GM21360 (cell line): ENCODE results near the gene RHBDL2.
"Not testable (repeated sequence)": the region's sequence is repeated elsewhere in the genome, so short reads cannot be mapped to it uniquely, and the experiment has no call there.

Experiments
- ATAC-seq: cut with Tn5 transposase; IDR thresholded peaks from one replicate; pipeline ENCODE4 v1.9.1; 2021; ENCODE audit warnings: mild to moderate bottlenecking, moderate library complexity; ENCODE audit not compliant: unreplicated experiment

Gene RHBDL2

DNA sequence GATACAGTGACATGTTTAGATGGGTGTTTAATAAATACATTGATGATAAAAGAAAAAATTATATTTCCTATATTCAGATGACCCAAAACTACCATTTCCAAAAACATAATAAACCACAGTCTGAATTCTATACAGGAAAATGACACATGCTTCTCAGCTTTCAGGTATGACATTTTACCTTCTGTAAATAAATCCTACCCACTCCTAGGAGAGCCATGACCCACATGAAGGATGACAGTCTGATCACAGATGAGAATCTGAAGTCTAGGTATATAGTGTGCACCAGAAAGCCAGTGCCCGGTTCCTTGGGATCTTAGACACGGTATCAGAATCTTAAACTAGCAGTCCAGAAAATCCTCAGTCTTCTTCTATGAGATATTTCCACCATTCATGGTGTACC lies 56.5 kb downstream of the RHBDL2 start:
- ATAC-seq = no peak

DNA sequence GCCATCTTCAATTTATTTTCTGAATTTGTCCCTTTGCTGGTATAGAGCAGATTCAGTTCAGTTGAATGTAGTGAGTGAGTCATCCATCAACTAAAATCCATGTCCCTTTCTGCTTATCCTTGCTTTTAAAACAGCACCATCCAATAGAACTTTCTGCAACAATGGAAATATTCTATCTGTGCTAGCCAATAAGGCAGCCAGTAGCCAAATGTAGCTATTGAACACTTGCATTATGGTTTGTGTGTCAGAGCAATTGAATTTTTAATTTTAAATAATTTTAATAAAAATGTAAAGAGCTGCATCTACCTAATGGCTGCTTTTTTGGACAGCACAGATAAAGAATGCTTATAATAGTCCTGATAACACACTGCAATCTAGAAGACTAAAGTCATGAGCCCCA lies 60.1 kb downstream of the RHBDL2 start, which contains the start of gene GJA9:
TSS of gene GJA9 (minus strand) at position 101 of the 400 bp plus-strand sequence. CDS start 5,489 bp downstream, outside the sequence.
- ATAC-seq = no peak

DNA sequence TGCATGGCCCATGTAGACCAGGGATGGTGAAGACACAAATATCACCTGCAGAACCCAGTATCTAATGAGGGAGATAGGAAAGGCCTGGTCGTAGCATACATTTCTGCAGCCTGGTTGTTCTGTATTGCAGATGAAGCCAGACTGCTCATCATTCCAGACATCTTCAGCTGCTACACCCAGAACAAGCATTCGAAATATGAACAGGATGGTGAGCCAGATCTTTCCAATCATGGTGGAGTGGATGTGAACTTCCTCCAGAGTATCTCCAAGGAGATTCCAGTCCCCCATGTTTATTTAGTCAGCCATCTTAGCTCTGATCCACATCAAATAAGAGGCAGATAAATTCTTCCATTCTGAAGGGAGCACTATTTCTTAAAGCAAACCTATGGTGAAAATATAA lies 65.8 kb downstream of the RHBDL2 start:
- ATAC-seq = no peak

DNA sequence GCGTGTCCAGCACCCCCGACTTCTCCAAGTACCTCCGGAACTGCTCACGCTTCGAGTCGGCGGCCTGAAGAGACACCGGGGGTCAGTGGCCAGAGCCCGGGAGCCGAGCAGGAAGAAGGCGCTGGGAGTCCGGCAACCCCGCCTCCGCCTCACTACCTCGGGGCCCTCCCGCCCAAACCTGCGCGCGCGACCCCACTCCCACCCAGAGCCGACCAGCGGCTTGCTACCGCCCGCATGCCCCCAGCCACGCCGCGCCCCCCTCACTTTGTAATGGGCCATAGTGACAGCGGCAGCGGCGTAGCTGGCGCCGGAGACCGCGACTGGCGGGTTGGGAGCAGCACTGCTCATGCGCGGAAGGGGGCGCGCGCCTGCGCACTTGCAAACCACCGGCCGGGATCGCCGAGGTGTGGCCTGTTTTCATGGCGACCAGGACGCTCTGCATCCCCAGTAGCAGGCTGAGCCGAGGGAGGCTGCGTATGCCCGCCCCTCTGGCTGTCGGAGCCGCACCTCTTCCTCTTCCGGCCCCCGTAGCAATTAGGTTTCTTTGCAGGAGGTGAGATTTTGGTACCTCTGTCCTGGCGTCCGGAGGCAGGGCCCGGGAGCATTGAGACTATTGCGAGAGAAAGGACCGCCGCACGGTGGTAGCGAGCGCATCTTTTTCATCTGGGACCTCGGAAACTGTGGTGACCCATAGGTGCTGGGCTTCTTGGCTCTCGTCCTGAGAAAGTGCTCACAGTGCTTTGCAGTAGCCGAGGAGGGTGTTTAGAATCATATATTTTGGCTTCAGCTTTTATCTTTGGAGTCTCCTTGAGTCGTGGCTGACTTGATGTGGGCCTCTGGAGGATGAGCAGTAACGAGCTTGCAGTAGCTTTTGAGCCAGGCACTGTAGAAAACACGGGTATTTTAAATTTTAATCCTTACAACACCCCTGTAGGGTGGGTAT lies 68.3 kb downstream of the RHBDL2 start, which contains the start of gene MYCBP:
TSS of gene MYCBP (minus strand) at position 322 of the 943 bp plus-strand sequence. CDS start at position 279, 43 bp downstream.
- ATAC-seq = peak; percentile 89

DNA sequence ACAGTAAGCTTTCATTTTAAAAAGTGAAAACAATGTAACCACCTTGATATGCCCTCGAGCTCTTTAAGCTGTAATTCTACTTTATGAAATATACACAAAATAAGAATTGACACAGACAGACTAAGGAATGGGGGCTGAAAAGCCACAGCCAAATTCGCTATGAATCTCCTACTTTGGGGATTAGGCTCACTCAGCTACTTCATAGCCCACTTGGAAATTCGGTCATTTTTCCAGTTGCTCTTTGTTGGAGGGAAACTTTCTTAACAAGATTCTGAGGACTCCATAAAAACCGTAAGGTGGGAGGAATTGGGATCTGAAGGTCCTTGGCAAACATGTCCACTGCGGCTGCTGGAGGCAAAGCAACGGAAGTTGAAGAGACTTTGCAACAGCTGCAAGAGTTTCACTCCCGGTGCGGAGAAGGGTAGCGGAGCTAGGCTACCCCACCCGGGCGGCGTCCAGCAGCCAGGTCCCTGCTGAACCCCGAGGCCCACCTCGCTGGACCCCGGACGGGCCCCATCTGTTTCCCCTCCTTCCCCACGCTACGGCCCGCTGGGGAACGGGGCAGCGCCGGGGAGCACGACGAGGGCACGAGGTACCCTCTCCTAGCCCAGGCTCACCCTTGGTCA lies 69.1 kb downstream of the RHBDL2 start:
- peak; percentile 26 for ATAC-seq

DNA sequence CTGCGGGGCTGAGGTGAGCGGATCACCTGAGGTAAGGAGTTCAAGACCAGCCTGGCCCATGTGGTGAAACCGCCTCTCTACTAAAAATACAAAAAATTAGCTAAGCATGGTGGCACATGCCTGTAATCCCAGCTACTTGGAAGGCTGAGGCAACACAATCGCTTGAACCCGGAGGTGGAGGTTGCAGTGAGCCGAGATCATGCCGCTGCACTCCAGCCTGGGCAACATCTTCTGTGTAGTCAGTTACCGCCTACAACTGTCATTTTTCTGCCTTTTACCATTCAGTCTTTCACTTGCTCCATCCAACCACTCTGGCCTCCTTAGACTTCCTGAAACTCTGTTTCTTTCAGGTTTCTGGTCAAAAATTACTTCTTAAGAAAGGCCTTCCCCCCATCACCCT lies 70.6 kb downstream of the RHBDL2 start:
- ATAC-seq = no peak

DNA sequence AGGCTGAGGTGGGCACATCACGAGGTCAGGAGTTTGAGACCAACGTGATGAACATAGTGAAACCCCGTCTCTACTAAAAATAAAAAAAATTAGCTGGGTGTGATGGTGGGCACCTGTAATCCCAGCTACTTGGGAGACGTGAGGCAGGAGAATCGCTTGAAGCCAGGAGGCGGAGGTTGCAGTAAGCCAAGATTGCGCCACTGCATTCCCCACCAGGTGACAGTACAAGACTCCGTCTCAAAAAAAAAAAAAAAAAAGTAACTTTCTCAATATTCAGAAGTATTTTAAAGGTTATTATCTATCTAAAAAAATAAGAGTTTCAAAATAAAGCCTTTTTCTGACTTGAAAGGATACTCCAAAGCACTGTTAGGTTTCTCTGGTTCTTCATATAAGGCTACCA lies 74.4 kb downstream of the RHBDL2 start:
- no peak for ATAC-seq

DNA sequence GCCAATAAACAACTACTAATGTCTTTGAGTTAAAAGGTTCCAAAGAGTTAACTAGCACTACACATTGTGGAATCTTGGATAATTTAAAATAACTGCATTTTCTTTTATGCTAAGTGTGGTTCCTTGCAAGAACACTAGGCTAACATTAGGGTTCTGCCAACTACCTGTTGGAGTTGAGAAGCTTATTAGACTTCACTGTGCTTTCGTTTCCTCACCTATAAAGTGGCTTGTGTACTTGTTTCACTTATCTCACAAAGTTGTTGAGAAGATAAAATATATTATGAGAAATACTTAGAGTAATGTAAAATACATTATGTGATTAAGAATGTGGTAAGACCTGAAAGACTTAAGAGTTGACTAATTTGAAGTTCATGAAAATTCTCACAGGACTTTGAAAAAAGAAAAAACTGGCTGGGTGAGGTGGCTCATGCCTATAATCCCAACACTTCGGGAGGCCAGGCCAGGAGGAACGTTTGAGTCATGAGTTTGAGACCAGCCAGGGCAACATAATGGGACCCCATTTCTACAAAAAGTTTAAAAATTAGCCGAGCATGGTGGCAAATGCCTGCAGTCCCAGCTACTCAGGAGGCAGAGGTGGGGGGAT lies 76.4 kb downstream of the RHBDL2 start:
- no peak for ATAC-seq

DNA sequence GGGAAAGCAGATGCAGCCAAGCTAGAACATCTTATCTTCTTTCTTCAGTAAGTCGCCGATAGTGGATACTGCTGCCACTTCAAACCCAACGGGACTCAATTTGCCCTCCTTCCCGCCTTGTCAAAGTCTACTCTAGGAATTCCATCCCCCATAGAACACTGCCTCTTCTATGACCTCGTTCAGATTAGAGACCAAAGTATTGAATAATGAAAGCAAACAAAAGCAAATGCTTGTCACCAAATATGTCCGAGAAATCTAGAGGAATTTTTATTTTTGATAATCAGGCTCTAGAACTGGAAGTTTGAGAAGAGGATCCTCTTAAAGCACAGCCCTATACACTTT lies 81.2 kb downstream of the RHBDL2 start:
- no peak for ATAC-seq

DNA sequence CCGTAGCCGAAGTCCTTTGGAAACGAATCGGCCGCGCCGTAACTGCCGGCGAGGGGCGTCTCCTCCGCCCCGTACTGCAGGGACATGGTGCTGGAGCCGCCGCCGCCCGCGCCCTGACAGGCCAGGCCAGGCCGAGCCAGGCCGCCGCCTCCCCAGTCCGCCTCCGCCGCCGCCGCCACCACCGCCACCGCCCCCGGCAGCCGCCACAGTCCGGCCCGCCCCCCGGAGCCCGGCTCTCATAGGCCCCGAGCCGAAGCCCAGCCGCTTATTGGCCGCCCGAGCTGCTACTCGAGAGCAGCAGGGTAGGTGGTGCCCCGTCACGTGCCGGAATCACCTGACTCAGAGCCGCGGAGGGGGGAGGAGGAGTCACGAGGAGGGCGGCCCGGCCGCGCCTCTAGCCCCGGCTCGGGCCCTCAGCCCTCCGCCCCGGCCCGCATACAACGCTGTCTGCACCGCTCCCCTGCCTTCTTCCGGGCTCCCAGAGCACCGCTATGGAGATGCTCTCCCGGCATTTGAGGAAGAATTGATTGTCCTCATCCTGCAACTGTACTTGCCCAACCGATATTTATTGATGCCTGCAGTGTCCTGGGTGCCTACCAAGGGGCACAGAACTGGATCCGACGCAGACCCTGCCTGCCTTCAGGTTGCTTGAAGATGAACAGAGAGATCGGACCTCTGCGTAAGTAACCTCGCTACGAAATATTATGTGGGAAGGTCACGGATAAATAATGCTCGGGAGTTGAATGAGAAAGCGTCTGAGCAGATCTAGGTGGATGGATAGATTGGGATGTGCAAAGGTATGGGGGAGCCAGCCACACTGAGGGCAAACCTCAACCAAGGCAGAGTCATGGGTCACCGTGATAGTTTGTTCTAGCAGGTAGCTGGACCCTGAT lies 81.8 kb downstream of the RHBDL2 start, which contains the start of gene RRAGC:
TSS of gene RRAGC (minus strand) at position 212 of the 893 bp plus-strand sequence. CDS start at position 86, 126 bp downstream.
- peak; percentile 90 for ATAC-seq

DNA sequence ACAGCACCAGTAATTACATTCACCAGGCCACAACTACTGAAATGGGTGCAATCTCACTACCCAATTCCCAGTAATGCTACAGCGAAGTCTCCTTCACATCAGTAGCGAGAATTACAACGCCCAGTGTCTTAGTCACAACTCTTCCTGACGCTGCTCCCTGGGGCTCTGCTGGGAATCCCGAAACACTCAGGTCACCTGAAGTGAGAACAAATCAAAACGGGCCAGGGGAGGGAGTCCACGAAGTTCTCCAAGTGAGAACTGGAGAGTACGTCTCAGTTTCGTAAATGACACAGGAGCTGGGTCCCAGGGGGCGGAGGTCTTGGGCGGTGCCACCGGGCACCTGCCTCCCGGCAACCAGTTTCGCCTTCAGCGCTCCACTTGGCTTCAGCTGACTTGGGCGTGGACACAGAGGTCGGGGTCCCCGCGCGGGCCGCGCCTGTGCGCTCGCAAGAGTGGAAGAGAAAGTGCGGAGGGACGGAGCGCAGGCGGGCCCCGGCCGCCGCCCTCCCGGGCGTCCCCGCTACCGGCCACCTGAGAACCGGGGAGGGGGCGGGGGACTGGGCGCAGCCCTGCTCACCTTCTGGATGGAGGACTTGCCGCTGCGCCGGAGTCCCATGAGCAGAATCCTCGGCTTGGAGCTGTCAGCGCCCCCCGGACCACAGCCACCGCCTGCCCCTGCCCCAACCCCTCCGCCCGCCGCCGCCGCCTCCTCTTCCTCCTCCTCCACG lies 82.6 kb downstream of the RHBDL2 start:
- peak; percentile 34 for ATAC-seq

DNA sequence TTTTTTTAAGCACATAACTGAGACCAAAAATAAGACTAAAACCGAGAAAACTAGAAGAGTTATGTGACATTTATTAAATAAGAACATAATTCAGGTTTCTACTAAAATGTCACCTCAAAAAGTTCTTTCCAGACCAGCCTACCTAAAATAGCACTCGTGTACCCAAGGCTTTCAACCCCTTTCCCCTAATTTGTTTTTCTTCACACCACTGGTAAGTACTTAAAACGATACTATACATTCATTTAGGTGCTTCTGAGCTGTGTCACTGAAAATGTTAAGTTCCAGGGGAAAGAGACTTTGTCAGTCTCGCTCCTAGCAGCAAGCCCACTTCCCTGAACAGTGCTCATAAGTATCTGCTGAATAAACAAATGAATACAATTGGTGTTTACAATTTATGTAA lies 88.8 kb downstream of the RHBDL2 start:
- no peak for ATAC-seq

DNA sequence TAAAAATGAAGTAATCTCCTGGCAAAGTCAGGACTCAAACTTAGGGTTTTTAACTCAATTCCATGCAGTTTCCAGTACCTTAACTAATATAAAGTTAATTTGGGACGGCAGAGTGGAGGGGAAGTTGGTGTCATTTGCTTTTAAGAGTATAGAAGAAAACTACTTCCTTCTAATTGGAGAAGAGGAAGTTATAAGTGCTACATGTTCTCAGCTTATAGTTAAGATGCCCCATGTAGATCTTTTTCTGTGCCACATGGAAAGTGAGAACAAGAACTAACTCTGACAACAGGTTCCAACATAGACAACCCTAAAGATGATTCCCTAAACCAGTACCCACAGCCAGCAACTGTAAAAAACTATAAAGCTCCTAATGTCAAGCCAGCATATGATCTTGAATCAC lies 93.6 kb downstream of the RHBDL2 start:
- ATAC-seq = no peak

DNA sequence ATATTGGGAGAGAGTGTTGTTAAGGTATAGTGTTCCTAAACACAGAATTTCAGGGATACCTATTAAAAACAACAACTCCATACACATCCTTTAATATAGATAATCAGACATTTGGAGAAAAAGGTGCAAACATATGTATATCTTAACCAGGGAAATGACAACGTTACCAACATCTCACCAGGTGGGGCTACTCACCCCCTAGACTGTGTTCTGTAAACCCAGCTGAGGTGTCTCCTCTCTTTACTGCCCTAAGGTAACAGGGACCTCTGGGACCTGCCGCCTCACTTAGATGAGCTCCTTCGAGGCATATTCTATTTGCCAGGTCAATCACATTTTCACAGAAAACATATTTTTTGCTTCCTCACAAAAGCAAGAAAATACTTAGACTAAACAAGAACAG lies 95.4 kb downstream of the RHBDL2 start:
- ATAC-seq = no peak

DNA sequence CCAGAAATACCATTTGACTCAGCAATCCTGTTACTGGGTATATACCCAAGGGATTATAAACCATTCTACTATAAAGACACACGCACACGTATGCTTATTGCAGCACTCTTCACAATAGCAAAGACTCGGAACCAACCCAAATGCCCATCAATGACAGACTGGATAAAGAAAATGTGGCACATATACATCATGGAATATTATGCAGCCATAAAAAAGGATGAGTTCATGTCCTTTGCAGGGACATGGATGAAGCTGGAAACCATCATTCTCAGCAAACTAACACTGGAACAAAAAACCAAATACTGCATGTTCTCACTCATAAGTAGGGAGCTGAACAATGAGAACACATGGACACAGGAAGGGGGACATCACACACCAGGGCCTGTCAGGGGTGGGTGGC lies 96.5 kb downstream of the RHBDL2 start:
- not testable (repeated sequence) for ATAC-seq

DNA sequence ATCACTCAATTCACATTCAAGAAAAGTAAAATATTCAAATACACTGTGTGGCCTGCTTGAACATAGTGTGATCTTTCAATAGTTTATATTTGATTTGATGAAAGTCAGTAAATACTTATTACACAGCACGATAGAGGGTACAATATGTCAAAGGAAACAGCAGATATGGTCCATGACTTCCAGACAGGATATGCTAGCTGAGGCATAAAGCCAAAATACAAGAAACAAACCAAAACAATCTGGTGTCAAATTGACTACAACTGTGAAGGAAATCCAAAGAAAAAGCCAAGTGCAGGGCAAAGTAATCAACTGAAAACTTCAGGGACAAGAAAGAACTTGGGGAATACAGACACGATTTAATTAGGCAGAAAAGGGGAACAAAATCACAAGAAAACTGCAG lies 101.3 kb downstream of the RHBDL2 start:
- ATAC-seq = no peak

DNA sequence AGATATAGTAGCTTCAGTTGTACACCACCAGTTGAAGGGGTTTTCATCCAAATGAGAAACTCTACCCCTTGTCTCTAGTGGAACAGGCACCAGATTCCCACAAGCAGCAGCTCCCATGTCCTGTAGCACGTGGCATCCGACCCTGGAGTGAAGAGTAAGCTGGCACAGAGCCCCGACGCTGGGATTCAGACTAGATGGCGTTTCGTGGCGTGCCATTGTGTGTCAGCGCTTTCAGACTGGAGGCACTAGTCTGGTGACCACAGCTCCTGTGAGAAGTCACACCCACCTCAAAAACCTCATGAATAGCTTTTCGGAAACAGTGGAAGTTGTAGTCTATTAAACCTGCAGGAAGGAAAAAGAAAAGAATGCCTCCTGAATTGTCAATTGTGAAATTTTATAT lies 102.3 kb downstream of the RHBDL2 start:
- no peak for ATAC-seq

DNA sequence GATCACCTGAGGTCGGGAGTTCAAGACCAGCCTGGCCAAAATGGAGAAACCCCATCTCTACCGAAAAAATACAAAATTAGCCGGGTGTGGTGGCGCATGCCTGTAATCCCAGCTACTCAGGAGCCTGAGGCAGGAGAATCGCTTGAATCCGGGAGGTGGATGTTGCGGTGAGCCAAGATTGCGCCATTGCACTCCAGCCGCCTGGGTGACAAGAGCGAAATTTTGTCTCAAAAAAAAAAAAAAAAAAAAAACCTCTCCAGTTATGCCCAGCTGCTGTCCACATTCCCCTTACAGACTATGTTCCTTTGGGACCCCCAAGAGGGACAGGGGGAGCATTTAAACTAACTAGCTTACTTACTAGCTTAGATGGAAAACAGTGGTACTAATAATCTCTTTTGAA lies 105.3 kb downstream of the RHBDL2 start:
- not testable (repeated sequence) for ATAC-seq
